HepG2 (cell line): ENCODE data around the gene MCAT. TPM values are rescaled to one million over a fixed set of nuclear protein-coding genes. Genes with fewer than 3 reads are reported as not detected.

Source experiments
- HES4 ChIP-seq: sonication (generic); formaldehyde crosslinking; IDR thresholded peaks from 2 replicates; pipeline ENCODE4 v1.9.0; 2021; ENCODE audit warnings: mild to moderate bottlenecking, missing genetic modification reagents, borderline replicate concordance
- HOXA3 ChIP-seq: sonication (generic); formaldehyde crosslinking; IDR thresholded peaks from 2 replicates; pipeline ENCODE4 v1.5.0; 2020; ENCODE audit warnings: missing genetic modification reagents
- NFRKB ChIP-seq: fragments of 450-650 bp; IDR thresholded peaks from 2 replicates; pipeline ENCODE4 v1.6.1; 2017
- RFX5 ChIP-seq: IDR thresholded peaks from 2 replicates; pipeline ENCODE4 v1.6.1; 2011; ENCODE audit warnings: low read depth, low read length, improper control_type of control experiment
- SNAPC2 ChIP-seq: sonication (generic); formaldehyde crosslinking; IDR thresholded peaks from 2 replicates; pipeline ENCODE4 v1.8.1; 2022; ENCODE audit warnings: mild to moderate bottlenecking, missing genetic modification reagents
- SOX13 ChIP-seq, 3 experiments: fragments of 450-650 bp in 1 of 3; sonication (generic) in 1 of 3; formaldehyde crosslinking in 1 of 3; IDR thresholded peaks in 2 of 3; conservative IDR thresholded peaks in 1 of 3; 2 replicates each; pipeline versions ENCODE4 v1.5.0 to v1.6.1; 2016 to 2020; ENCODE audit warnings: antibody characterized with exemption in 1 of 3, mild to moderate bottlenecking in 1 of 3, missing compliant biosample characterization in 1 of 3, missing genetic modification reagents in 1 of 3, moderate library complexity in 1 of 3
- TEAD3 ChIP-seq: optimal IDR thresholded peaks from 2 replicates; pipeline ENCODE3; 2016; ENCODE audit warnings: borderline replicate concordance
- ZNF317 ChIP-seq: sonication (generic); formaldehyde crosslinking; IDR thresholded peaks from 2 replicates; pipeline ENCODE4 v1.5.0; 2020; ENCODE audit warnings: mild to moderate bottlenecking, missing genetic modification reagents
- ZNF629 ChIP-seq: sonication (generic); formaldehyde crosslinking; conservative IDR thresholded peaks from 2 replicates; pipeline ENCODE4 v1.5.0; 2020; ENCODE audit warnings: missing genetic modification reagents
- ZNF816 ChIP-seq: sonication (generic); formaldehyde crosslinking; IDR thresholded peaks from 2 replicates; pipeline ENCODE4 v1.8.0; 2022; ENCODE audit warnings: missing genetic modification reagents, mild to moderate bottlenecking, borderline replicate concordance
- polyA plus RNA-seq, 8 experiments: library from polyadenylated mRNA; depleted of rRNA in 3 of 8; stranded (reverse) in 7 of 8; unstranded in 1 of 8; fragments of >200 nt; fragmentation: Illumina TruSeq in 4 of 8; extraction: Trizol in 4 of 8; gene quantifications; 2 replicates each; pipeline versions ENCODE4 v1.2.1 to v1.2.3, GENCODE V29; 2011 to 2016; ENCODE audit warnings: low read depth in 4 of 8, missing spikeins in 1 of 8, mixed read lengths in 1 of 8; ENCODE audit not compliant: insufficient read depth in 1 of 8
- total RNA-seq, 5 experiments: library from RNA; depleted of rRNA; stranded (reverse); fragments of >200 nt; fragmentation: Illumina TruSeq; extraction: Trizol; gene quantifications; 2 replicates each; pipeline ENCODE4 v1.2.3, GENCODE V29; 2016; ENCODE audit warnings: low read depth in 1 of 5
- TF ChIP-seq, protein P1 (sequence below): sonication (generic); formaldehyde crosslinking; IDR thresholded peaks from 2 replicates; pipeline ENCODE4 v1.4.0; 2020; ENCODE audit warnings: missing genetic modification reagents
- TF ChIP-seq, protein P2 (sequence below): IDR thresholded peaks from 2 replicates; pipeline ENCODE4 v1.6.1; 2012; ENCODE audit warnings: inconsistent platforms
- TF ChIP-seq, protein P3 (sequence below): sonication (generic); formaldehyde crosslinking; IDR thresholded peaks from 2 replicates; pipeline ENCODE4 v1.8.1; 2023; ENCODE audit warnings: mild to moderate bottlenecking, missing genetic modification reagents
- TF ChIP-seq, protein P4 (sequence below): sonication (generic); formaldehyde crosslinking; IDR thresholded peaks from 2 replicates; pipeline ENCODE4 v1.4.0; 2020; ENCODE audit warnings: missing genetic modification reagents, borderline replicate concordance
- TF ChIP-seq, protein P5 (sequence below): sonication (generic); formaldehyde crosslinking; IDR thresholded peaks from 2 replicates; pipeline ENCODE4 v1.4.0; 2020; ENCODE audit warnings: low read depth, mild to moderate bottlenecking, missing genetic modification reagents

MCAT gene
- total and polyA plus RNA-seq, 2 of the 13 experiments (the other 11 are each of a cell fraction or from before 2014, with no cell fraction given), result 9.3 to 16.7 TPM

DNA sequence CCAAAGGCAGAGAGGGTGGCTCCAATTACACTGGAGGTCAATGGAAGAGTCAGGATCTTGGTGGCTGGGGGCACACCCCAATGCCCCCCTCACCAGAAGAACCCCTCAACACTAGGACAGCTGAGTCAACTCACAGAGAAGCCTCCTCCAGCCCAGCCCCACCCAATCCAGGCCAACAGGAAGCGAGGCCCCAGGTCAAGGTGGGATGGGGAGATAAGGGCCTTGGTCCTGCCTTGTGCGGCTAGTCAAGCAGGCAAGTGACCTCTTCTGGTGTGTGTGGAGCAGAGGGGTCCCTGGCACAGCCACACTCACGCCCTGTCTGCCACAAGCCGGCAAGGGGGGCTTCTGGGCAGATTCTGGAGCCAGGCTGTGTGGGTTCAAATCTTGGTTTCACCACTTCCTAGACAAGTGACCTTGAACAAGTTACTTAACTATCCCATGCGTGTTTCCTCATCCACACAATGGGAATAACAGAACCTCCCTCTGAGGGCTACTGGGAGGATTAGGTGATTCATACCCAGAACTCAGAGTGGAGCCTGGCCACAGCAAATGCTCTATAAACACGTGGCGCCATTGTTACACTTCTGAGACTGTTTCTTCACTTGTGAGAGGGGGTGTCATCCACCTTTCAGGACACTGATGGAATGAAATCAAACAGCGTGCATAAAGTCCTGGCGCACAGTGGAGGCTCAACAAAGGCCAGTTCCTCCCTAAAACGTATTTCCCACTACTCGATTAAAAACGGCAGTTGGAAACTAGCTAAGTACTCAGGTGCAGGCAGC lies 40.5 kb upstream of the MCAT start (continued):
- TF ChIP-seq, protein P1, sequence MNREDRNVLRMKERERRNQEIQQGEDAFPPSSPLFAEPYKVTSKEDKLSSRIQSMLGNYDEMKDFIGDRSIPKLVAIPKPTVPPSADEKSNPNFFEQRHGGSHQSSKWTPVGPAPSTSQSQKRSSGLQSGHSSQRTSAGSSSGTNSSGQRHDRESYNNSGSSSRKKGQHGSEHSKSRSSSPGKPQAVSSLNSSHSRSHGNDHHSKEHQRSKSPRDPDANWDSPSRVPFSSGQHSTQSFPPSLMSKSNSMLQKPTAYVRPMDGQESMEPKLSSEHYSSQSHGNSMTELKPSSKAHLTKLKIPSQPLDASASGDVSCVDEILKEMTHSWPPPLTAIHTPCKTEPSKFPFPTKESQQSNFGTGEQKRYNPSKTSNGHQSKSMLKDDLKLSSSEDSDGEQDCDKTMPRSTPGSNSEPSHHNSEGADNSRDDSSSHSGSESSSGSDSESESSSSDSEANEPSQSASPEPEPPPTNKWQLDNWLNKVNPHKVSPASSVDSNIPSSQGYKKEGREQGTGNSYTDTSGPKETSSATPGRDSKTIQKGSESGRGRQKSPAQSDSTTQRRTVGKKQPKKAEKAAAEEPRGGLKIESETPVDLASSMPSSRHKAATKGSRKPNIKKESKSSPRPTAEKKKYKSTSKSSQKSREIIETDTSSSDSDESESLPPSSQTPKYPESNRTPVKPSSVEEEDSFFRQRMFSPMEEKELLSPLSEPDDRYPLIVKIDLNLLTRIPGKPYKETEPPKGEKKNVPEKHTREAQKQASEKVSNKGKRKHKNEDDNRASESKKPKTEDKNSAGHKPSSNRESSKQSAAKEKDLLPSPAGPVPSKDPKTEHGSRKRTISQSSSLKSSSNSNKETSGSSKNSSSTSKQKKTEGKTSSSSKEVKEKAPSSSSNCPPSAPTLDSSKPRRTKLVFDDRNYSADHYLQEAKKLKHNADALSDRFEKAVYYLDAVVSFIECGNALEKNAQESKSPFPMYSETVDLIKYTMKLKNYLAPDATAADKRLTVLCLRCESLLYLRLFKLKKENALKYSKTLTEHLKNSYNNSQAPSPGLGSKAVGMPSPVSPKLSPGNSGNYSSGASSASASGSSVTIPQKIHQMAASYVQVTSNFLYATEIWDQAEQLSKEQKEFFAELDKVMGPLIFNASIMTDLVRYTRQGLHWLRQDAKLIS, result 0 out of 2 replicates have a peak, but pooled peaks have one; percentile 64
- TF ChIP-seq NFRKB, result no peak
- no peak for TF ChIP-seq HES4 (CRISPR knock-in tag)
- TF ChIP-seq, protein P2, sequence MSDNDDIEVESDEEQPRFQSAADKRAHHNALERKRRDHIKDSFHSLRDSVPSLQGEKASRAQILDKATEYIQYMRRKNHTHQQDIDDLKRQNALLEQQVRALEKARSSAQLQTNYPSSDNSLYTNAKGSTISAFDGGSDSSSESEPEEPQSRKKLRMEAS, result no peak
- peak; percentile 77 for TF ChIP-seq ZNF629 (CRISPR knock-in tag)
- TF ChIP-seq TEAD3, result no peak
- TF ChIP-seq, protein P3, sequence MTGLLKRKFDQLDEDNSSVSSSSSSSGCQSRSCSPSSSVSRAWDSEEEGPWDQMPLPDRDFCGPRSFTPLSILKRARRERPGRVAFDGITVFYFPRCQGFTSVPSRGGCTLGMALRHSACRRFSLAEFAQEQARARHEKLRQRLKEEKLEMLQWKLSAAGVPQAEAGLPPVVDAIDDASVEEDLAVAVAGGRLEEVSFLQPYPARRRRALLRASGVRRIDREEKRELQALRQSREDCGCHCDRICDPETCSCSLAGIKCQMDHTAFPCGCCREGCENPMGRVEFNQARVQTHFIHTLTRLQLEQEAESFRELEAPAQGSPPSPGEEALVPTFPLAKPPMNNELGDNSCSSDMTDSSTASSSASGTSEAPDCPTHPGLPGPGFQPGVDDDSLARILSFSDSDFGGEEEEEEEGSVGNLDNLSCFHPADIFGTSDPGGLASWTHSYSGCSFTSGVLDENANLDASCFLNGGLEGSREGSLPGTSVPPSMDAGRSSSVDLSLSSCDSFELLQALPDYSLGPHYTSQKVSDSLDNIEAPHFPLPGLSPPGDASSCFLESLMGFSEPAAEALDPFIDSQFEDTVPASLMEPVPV (CRISPR knock-in tag), result no peak
- no peak for TF ChIP-seq RFX5
- TF ChIP-seq ZNF816 (CRISPR knock-in tag), result no peak
- no peak for TF ChIP-seq SNAPC2
- TF ChIP-seq, protein P4, sequence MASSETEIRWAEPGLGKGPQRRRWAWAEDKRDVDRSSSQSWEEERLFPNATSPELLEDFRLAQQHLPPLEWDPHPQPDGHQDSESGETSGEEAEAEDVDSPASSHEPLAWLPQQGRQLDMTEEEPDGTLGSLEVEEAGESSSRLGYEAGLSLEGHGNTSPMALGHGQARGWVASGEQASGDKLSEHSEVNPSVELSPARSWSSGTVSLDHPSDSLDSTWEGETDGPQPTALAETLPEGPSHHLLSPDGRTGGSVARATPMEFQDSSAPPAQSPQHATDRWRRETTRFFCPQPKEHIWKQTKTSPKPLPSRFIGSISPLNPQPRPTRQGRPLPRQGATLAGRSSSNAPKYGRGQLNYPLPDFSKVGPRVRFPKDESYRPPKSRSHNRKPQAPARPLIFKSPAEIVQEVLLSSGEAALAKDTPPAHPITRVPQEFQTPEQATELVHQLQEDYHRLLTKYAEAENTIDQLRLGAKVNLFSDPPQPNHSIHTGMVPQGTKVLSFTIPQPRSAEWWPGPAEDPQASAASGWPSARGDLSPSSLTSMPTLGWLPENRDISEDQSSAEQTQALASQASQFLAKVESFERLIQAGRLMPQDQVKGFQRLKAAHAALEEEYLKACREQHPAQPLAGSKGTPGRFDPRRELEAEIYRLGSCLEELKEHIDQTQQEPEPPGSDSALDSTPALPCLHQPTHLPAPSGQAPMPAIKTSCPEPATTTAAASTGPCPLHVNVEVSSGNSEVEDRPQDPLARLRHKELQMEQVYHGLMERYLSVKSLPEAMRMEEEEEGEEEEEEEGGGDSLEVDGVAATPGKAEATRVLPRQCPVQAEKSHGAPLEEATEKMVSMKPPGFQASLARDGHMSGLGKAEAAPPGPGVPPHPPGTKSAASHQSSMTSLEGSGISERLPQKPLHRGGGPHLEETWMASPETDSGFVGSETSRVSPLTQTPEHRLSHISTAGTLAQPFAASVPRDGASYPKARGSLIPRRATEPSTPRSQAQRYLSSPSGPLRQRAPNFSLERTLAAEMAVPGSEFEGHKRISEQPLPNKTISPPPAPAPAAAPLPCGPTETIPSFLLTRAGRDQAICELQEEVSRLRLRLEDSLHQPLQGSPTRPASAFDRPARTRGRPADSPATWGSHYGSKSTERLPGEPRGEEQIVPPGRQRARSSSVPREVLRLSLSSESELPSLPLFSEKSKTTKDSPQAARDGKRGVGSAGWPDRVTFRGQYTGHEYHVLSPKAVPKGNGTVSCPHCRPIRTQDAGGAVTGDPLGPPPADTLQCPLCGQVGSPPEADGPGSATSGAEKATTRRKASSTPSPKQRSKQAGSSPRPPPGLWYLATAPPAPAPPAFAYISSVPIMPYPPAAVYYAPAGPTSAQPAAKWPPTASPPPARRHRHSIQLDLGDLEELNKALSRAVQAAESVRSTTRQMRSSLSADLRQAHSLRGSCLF (CRISPR knock-in tag), result no peak
- no peak for TF ChIP-seq ZNF317 (CRISPR knock-in tag)
- TF ChIP-seq HOXA3, result peak; percentile 19; the same call in 1 of the 2 replicates
- TF ChIP-seq, protein P5, sequence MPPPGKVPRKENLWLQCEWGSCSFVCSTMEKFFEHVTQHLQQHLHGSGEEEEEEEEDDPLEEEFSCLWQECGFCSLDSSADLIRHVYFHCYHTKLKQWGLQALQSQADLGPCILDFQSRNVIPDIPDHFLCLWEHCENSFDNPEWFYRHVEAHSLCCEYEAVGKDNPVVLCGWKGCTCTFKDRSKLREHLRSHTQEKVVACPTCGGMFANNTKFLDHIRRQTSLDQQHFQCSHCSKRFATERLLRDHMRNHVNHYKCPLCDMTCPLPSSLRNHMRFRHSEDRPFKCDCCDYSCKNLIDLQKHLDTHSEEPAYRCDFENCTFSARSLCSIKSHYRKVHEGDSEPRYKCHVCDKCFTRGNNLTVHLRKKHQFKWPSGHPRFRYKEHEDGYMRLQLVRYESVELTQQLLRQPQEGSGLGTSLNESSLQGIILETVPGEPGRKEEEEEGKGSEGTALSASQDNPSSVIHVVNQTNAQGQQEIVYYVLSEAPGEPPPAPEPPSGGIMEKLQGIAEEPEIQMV (CRISPR knock-in tag), result no peak
- no peak for TF ChIP-seq SOX13 (IDR thresholded peaks at IDR 0.05)
- TF ChIP-seq SOX13 (CRISPR knock-in tag; conservative IDR thresholded peaks at IDR 0.05 in 1 of 2, IDR thresholded peaks at IDR 0.05 in 1 of 2), result peak in 1 of 2 experiments; percentile 53; a peak in 1 of 4 replicates
